Vagina (tissue), 2 donors: Measurements from ENCODE around the gene CIITA. TPM values are rescaled to one million over a fixed set of nuclear protein-coding genes. Genes with fewer than 3 reads are reported as not detected.

Experiments
- DNase-seq, 2 donors: peaks; one replicate each; pipeline ENCODE4 v3.0.0-alpha.2; 2017; ENCODE audit errors: extremely low spot score in 2 of 2
- H3K27ac ChIP-seq: fragments of 200-600 bp; sonication (generic); one replicate; pipeline ENCODE4 v1.5.1; 2019
- H3K27me3 ChIP-seq: fragments of 200-600 bp; sonication (generic); one replicate; pipeline ENCODE4 v1.5.1; 2019
- H3K36me3 ChIP-seq, 2 donors: fragments of 200-600 bp; sonication (generic); one replicate each; pipeline ENCODE4 v1.5.1; 2017 to 2019
- H3K4me1 ChIP-seq: fragments of 200-600 bp; sonication (generic); one replicate; pipeline ENCODE4 v1.5.1; 2019
- H3K4me3 ChIP-seq, 2 donors: fragments of 200-600 bp; sonication (generic); 1 replicate in 1 of 2; 2 replicates in 1 of 2; pipeline ENCODE4 v1.5.1; 2016 to 2019
- H3K9me3 ChIP-seq: fragments of 200-600 bp; sonication (generic); one replicate; pipeline ENCODE4 v1.5.1; 2019
- CTCF ChIP-seq, 3 experiments: fragments of 450-650 bp in 2 of 3; fragments of 200-600 bp in 1 of 3; sonication (generic) in 1 of 3; IDR thresholded peaks; one replicate each; pipeline ENCODE4 v1.5.1; 2017 to 2019; ENCODE audit warnings: antibody characterized with exemption in 3 of 3, mild to moderate bottlenecking in 2 of 3, moderate library complexity in 2 of 3
- POLR2A ChIP-seq, 2 donors: fragments of 450-650 bp; IDR thresholded peaks; one replicate each; pipeline ENCODE4 v1.6.1; 2017; ENCODE audit warnings: antibody characterized with exemption in 2 of 2, mild to moderate bottlenecking in 2 of 2, moderate library complexity in 2 of 2
- POLR2AphosphoS5 ChIP-seq, 2 donors: sonication (generic); formaldehyde crosslinking; IDR thresholded peaks; one replicate each; pipeline ENCODE4 v1.9.0; 2017; ENCODE audit warnings: antibody characterized with exemption in 2 of 2, mild to moderate bottlenecking in 2 of 2, low read depth in 1 of 2; ENCODE audit not compliant: insufficient read depth in 1 of 2
- intact Hi-C: fragments of 100-400 bp; cut with DNase I; formaldehyde crosslinking; loops from one replicate; pipeline ENCODE4 v1.15.1; 2023
- total RNA-seq: library from RNA; depleted of rRNA; stranded (reverse); fragments of >200 nt; gene quantifications from one replicate; pipeline ENCODE4 v1.2.3, GENCODE V29; 2016

Gene CIITA
- total RNA-seq, 1 donor from 2014 or later: 16.7 TPM

GRCh38 chr16:10871157-10871991 is 5.6 kb upstream of the CIITA start:
- TF ChIP-seq POLR2A (IDR thresholded peaks at IDR 0.05) (no peak), POLR2AphosphoS5 (IDR thresholded peaks at IDR 0.05; ENCODE audit: insufficient read depth in 1 of 2, low read depth in 1 of 2) (peak in 1 of 2 donors; percentile 14)
- no peaks in the 10 kb centered on the region for H3K36me3 ChIP-seq
- no peak overlapping the region for H3K27ac ChIP-seq
- H3K27me3 ChIP-seq: no peaks in the 10 kb centered on the region
- DNase-seq: no peak
- intact Hi-C loops: no loop called here
- no peak overlapping the region for H3K4me3 ChIP-seq
- H3K4me1 ChIP-seq: no peaks in the 10 kb centered on the region
- H3K9me3 ChIP-seq: no peaks in the 10 kb centered on the region

GRCh38 chr16:10876315-10876714 is 687 bp upstream of the CIITA start:
- TF ChIP-seq POLR2AphosphoS5 (IDR thresholded peaks at IDR 0.05; ENCODE audit: insufficient read depth in 1 of 2, low read depth in 1 of 2) (no peak), POLR2A (IDR thresholded peaks at IDR 0.05) (no peak), CTCF (IDR thresholded peaks at IDR 0.05) (no peak)
- H3K4me1 ChIP-seq: peaks cover 17% of the 10 kb centered on the region
- H3K36me3 ChIP-seq: no peaks in the 10 kb centered on the region
- no peak for DNase-seq
- no peak overlapping the region for H3K4me3 ChIP-seq
- intact Hi-C loops: no loop called here
- H3K27ac ChIP-seq: no peak overlapping the region
- no peaks in the 10 kb centered on the region for H3K9me3 ChIP-seq
- no peaks in the 10 kb centered on the region for H3K27me3 ChIP-seq

- H3K27ac ChIP-seq: no peak overlapping the region
- intact Hi-C loops: no loop called here
Observed at GRCh38 chr16:10877472-10877946, 507 bp downstream of the CIITA start.

GRCh38 chr16:10878328-10878643 is 1.3 kb downstream of the CIITA start:
- TF ChIP-seq POLR2AphosphoS5 (IDR thresholded peaks at IDR 0.05; ENCODE audit: insufficient read depth in 1 of 2, low read depth in 1 of 2): no peak
- TF ChIP-seq POLR2A (IDR thresholded peaks at IDR 0.05): no peak
- TF ChIP-seq CTCF (IDR thresholded peaks at IDR 0.05): no peak
- intact Hi-C loops: no loop called here
- Histone ChIP-seq H3K27ac (peak overlapping the region; percentile 30), H3K27me3 (no peaks in the 10 kb centered on the region), H3K9me3 (no peaks in the 10 kb centered on the region), H3K4me1 (peaks cover 17% of the 10 kb centered on the region), H3K4me3 (peak overlapping the region; percentile 49 to 54), H3K36me3 (no peaks in the 10 kb centered on the region)
- no peak for DNase-seq

More at GRCh38 chr16:10877472-10877946, 507 bp downstream of the CIITA start:
- no peak for TF ChIP-seq POLR2AphosphoS5 (IDR thresholded peaks at IDR 0.05; ENCODE audit: insufficient read depth in 1 of 2, low read depth in 1 of 2)
- no peak for TF ChIP-seq POLR2A (IDR thresholded peaks at IDR 0.05)
- TF ChIP-seq CTCF (IDR thresholded peaks at IDR 0.05): no peak
- DNase-seq: no peak
- Histone ChIP-seq H3K4me1 (peaks cover 17% of the 10 kb centered on the region), H3K36me3 (no peaks in the 10 kb centered on the region), H3K9me3 (no peaks in the 10 kb centered on the region), H3K27me3 (no peaks in the 10 kb centered on the region), H3K4me3 (peak overlapping the region; percentile 3 to 54)

GRCh38 chr16:10878644-10879501 is 1.9 kb downstream of the CIITA start:
- Histone ChIP-seq H3K4me1 (peaks cover 17% of the 10 kb centered on the region), H3K27ac (peak overlapping the region; percentile 30), H3K27me3 (no peaks in the 10 kb centered on the region), H3K36me3 (no peaks in the 10 kb centered on the region), H3K4me3 (peak overlapping the region; percentile 49 to 54), H3K9me3 (no peaks in the 10 kb centered on the region)
- TF ChIP-seq POLR2AphosphoS5 (IDR thresholded peaks at IDR 0.05; ENCODE audit: insufficient read depth in 1 of 2, low read depth in 1 of 2) (peak in 1 of 2 donors; percentile 34), POLR2A (IDR thresholded peaks at IDR 0.05) (no peak)
- intact Hi-C loops: no loop called here
- no peak for DNase-seq
